ENCODE results near the gene BRD7.

The BRD7 gene

DNA sequence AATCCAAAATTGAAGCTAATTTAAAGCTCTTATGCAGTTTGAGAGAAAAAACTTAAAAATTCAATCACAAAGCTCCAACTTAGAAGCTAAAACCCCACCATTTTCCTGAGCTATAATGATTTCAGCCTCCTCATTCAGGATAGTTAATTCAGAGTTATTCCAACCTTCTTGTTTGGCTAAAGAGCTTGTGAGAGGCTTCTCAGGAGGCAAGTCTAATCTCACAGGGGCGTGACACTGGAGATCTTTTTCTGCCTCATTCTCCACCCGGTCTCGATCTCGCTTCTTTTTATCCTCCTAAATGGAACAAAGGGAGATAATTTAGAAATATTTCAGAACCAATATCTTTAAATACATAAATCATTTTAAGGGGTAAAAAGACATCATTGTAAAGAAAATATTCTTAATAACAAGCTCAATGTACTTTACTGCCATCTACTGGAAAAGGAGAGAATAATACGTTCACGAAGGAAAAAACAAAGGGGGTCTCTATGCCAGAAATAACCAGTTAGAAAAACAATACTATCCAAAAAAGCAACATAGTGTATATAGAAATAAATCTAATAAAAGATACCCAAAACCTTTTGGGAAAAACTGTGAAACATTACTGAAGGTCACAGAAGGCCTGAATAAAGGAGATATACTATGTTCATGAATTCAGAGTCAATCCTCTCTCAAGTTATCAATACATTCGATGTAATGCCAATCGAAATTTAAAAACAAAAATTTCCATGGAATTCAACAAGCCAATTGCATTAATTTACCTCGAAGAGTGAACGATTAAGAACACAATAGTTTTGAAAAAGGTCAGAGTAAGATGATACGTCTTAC, 13.9 kb downstream of the BRD7 start:
- Histone ChIP-seq H3K36me3 (replicated peaks; ENCODE audit: insufficient read depth, low read length) (peaks cover 11% of the 10 kb centered on the region), H3K4me2 (ENCODE audit: low read depth, low read length) (no peak overlapping the region), H3F3A (ENCODE audit: insufficient read depth, low read length) (0 out of 2 replicates have a peak, but pooled peaks cover 5% of the 10 kb centered on the region), H3K79me2 (ENCODE audit: low read length) (peaks cover 49% of the 10 kb centered on the region), H4K20me1 (ENCODE audit: insufficient read depth, low read length) (no peaks in the 10 kb centered on the region), H3K9me2 (replicated peaks; ENCODE audit: insufficient read depth, low read length) (no peaks in the 10 kb centered on the region), H2AFZ (ENCODE audit: low read length) (no peak overlapping the region), H3K27me3 (replicated peaks; ENCODE audit: insufficient read depth, low read length) (no peaks in the 10 kb centered on the region), H3K27ac (ENCODE audit: low read length) (no peak overlapping the region), H3K4me3 (ENCODE audit: low read length) (no peak overlapping the region), H3K9ac (ENCODE audit: low read length) (no peak overlapping the region), H3K9me3 (replicated peaks; ENCODE audit: insufficient read depth, low read length) (no peaks in the 10 kb centered on the region), H3K4me1 (ENCODE audit: low read length) (no peaks in the 10 kb centered on the region)
- DNase-seq = peak; percentile 33
- TF ChIP-seq EZH2 (optimal IDR thresholded peaks at IDR 0.05; ENCODE audit: low read depth, low read length) (no peak), EZH2phosphoT487 (IDR thresholded peaks at IDR 0.05; ENCODE audit: low read length) (no peak)
- TF ChIP-seq, protein P1, sequence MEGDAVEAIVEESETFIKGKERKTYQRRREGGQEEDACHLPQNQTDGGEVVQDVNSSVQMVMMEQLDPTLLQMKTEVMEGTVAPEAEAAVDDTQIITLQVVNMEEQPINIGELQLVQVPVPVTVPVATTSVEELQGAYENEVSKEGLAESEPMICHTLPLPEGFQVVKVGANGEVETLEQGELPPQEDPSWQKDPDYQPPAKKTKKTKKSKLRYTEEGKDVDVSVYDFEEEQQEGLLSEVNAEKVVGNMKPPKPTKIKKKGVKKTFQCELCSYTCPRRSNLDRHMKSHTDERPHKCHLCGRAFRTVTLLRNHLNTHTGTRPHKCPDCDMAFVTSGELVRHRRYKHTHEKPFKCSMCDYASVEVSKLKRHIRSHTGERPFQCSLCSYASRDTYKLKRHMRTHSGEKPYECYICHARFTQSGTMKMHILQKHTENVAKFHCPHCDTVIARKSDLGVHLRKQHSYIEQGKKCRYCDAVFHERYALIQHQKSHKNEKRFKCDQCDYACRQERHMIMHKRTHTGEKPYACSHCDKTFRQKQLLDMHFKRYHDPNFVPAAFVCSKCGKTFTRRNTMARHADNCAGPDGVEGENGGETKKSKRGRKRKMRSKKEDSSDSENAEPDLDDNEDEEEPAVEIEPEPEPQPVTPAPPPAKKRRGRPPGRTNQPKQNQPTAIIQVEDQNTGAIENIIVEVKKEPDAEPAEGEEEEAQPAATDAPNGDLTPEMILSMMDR (IDR thresholded peaks at IDR 0.05; ENCODE audit: low read length) = peak; percentile 60

DNA sequence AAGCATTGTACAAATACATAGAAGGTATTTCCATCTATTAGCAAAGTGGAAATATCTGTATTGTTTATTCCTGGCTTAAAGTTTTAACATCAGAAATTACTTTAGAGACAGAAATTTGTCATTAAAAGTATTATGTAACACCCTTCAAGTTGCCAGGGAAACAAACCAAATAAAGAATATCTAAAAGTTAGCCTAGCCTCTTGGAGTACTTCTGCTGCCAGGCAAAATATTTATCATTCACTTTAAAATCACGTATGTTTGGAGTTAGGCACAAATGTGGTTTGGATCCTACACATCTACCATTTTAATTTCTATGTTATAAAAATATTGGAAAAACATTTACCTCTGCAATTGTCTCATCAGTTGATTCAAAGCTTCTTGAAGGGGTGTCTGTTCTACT, 14.7 kb downstream of the BRD7 start:
- Histone ChIP-seq H3F3A (ENCODE audit: insufficient read depth, low read length) (0 out of 2 replicates have a peak, but pooled peaks cover 5% of the 10 kb centered on the region), H3K4me3 (ENCODE audit: low read length) (no peak overlapping the region), H2AFZ (ENCODE audit: low read length) (no peak overlapping the region), H3K9me2 (replicated peaks; ENCODE audit: insufficient read depth, low read length) (no peaks in the 10 kb centered on the region), H3K9ac (ENCODE audit: low read length) (no peak overlapping the region), H3K27ac (ENCODE audit: low read length) (no peak overlapping the region), H3K79me2 (ENCODE audit: low read length) (peaks cover 42% of the 10 kb centered on the region), H3K4me1 (ENCODE audit: low read length) (no peaks in the 10 kb centered on the region), H3K4me2 (ENCODE audit: low read depth, low read length) (no peak overlapping the region), H3K27me3 (replicated peaks; ENCODE audit: insufficient read depth, low read length) (no peaks in the 10 kb centered on the region), H3K36me3 (replicated peaks; ENCODE audit: insufficient read depth, low read length) (peaks cover 15% of the 10 kb centered on the region), H3K9me3 (replicated peaks; ENCODE audit: insufficient read depth, low read length) (no peaks in the 10 kb centered on the region), H4K20me1 (ENCODE audit: insufficient read depth, low read length) (no peaks in the 10 kb centered on the region)
- TF ChIP-seq, protein P1 (IDR thresholded peaks at IDR 0.05; ENCODE audit: low read length) = no peak
- no peak for TF ChIP-seq EZH2 (optimal IDR thresholded peaks at IDR 0.05; ENCODE audit: low read depth, low read length)
- no peak for TF ChIP-seq EZH2phosphoT487 (IDR thresholded peaks at IDR 0.05; ENCODE audit: low read length)
- no peak for DNase-seq

DNA sequence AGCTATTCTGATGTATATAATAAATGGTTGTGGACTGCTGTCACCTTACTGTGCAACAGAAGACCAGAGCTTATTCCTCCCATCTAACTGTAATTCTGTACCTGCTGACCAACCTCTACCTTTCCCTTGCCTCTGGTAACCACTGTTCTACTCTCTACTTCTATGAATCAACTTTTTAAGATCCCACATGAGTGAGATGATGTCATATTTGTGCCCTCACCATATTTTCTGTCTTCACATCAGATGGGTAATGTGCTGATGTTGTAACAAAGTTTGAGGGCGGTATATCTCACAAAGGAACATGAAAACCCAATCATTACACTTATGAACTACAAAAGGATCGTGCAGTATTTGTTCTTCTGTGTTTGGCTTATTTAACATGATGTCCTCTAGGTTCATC, 16.8 kb downstream of the BRD7 start:
- Histone ChIP-seq H3K27me3 (replicated peaks; ENCODE audit: insufficient read depth, low read length) (no peaks in the 10 kb centered on the region), H3K4me1 (ENCODE audit: low read length) (no peaks in the 10 kb centered on the region), H4K20me1 (ENCODE audit: insufficient read depth, low read length) (no peaks in the 10 kb centered on the region), H3K4me3 (ENCODE audit: low read length) (no peak overlapping the region), H2AFZ (ENCODE audit: low read length) (no peak overlapping the region), H3F3A (ENCODE audit: insufficient read depth, low read length) (0 out of 2 replicates have a peak, but pooled peaks cover 5% of the 10 kb centered on the region), H3K9me2 (replicated peaks; ENCODE audit: insufficient read depth, low read length) (no peaks in the 10 kb centered on the region), H3K9ac (ENCODE audit: low read length) (no peak overlapping the region), H3K27ac (ENCODE audit: low read length) (no peak overlapping the region), H3K9me3 (replicated peaks; ENCODE audit: insufficient read depth, low read length) (no peaks in the 10 kb centered on the region), H3K36me3 (replicated peaks; ENCODE audit: insufficient read depth, low read length) (peaks cover 15% of the 10 kb centered on the region), H3K79me2 (ENCODE audit: low read length) (peaks cover 20% of the 10 kb centered on the region), H3K4me2 (ENCODE audit: low read depth, low read length) (no peak overlapping the region)
- TF ChIP-seq, protein P1 (IDR thresholded peaks at IDR 0.05; ENCODE audit: low read length) = no peak
- no peak for TF ChIP-seq EZH2 (optimal IDR thresholded peaks at IDR 0.05; ENCODE audit: low read depth, low read length)
- no peak for TF ChIP-seq EZH2phosphoT487 (IDR thresholded peaks at IDR 0.05; ENCODE audit: low read length)
- DNase-seq = no peak

All from MM.1S (cell line).